ENCODE results near the gene DVL2. TPM values are rescaled to one million over a fixed set of nuclear protein-coding genes. Genes with fewer than 3 reads are reported as not detected.

The DVL2 gene
- total RNA-seq, 1 experiment from 2014 or later, result 82.9 TPM

DNA sequence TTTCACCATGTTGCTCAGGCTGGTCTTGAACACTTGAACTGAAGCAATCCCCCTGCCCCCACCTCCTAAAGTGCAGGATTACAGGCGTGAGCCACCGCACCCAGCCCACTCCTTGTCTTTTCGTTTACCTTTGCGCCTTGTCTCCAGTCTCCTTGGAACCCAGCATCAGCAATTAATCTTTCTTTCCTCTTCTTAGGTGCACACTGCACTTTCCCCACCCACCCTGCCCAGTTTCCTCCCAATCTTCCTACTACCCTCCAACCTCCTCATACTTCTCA is 29.4 kb upstream of the DVL2 start:
- H2BK15ac ChIP-seq (ENCODE audit: low read depth, low read length), result no peak overlapping the region
- no peak overlapping the region for H2BK5ac ChIP-seq (ENCODE audit: insufficient read length, low read length)
- H2AK5ac ChIP-seq (ENCODE audit: insufficient read length, low read length), result no peak overlapping the region
- no peak overlapping the region for H4K5ac ChIP-seq (ENCODE audit: insufficient read length, low read depth, low read length)
- no peak for TF ChIP-seq CTCF (conservative IDR thresholded peaks at IDR 0.05)
- H3K27ac Mint-ChIP-seq, result peak overlapping the region in 1 of 3 experiments; percentile 62; a peak in 3 of 7 replicates
- peaks cover 32 to 48% of the 10 kb centered on the region in 2 experiments for H3K4me1 Mint-ChIP-seq
- H3K18ac ChIP-seq (ENCODE audit: insufficient read length, low read depth, low read length), result no peak overlapping the region
- H3K4me1 ChIP-seq (ENCODE audit: insufficient read depth, low read length), result peaks cover 4% of the 10 kb centered on the region; the same call in 1 of the 2 replicates
- H3K36me3 Mint-ChIP-seq (ENCODE audit: insufficient read depth in 1 of 3, low read depth in 3 of 3), result peaks cover 0 to 20% (median 20%) of the 10 kb centered on the region in 3 experiments; a peak in 6 of 7 replicates
- H3K79me1 ChIP-seq (ENCODE audit: insufficient read depth, low read depth, low read length, poor library complexity, severe bottlenecking), result no peaks in the 10 kb centered on the region
- H3K4me2 ChIP-seq (ENCODE audit: insufficient read depth, insufficient read length, low read length), result peak overlapping the region; percentile 76
- H3K4me3 Mint-ChIP-seq, result peak overlapping the region; percentile 86 to 93
- H2BK12ac ChIP-seq (ENCODE audit: insufficient read length, low read depth, low read length), result no peak overlapping the region
- no peak overlapping the region for H3K14ac ChIP-seq (ENCODE audit: insufficient read depth, low read length)
- H3K23me2 ChIP-seq (ENCODE audit: insufficient read length, low read depth, low read length, poor library complexity, severe bottlenecking), result peaks cover 25% of the 10 kb centered on the region
- no peak overlapping the region for H3K27ac ChIP-seq (ENCODE audit: insufficient read length, low read depth, low read length)
- peaks cover 0 to 4% of the 10 kb centered on the region in 2 experiments; a peak in 1 of 5 replicates for H3K9me3 Mint-ChIP-seq
- H3K9me3 ChIP-seq (ENCODE audit: control insufficient read depth, low read depth, low read length), result no peaks in the 10 kb centered on the region
- no peak overlapping the region for H2AFZ ChIP-seq (ENCODE audit: low read length)
- WGBS (ENCODE audit: extremely low coverage, insufficient read length, low lambda C conversion rate), result no CpG with 5 or more reads among the region's 4 CpGs
- no peak overlapping the region for H4K91ac ChIP-seq (ENCODE audit: insufficient read length, low read depth, low read length)
- no peak overlapping the region for H3K9ac ChIP-seq (ENCODE audit: extremely low read depth, insufficient read length, low read length)
- no peak overlapping the region for H2BK20ac ChIP-seq (ENCODE audit: low read depth, low read length, poor library complexity, severe bottlenecking)
- no peak overlapping the region for H3K23ac ChIP-seq (ENCODE audit: insufficient read length, low read depth, low read length)
- no peak overlapping the region for H3T11ph ChIP-seq (ENCODE audit: low read length)
- no peak overlapping the region for H3K56ac ChIP-seq (ENCODE audit: insufficient read length, low read depth, low read length)
- H3K79me2 ChIP-seq (ENCODE audit: insufficient read depth, low read length), result peaks cover 7% of the 10 kb centered on the region; the same call in 1 of the 2 replicates
- no peak overlapping the region for H3K4ac ChIP-seq (ENCODE audit: low read depth, low read length)
- no peaks in the 10 kb centered on the region for H4K20me1 ChIP-seq (ENCODE audit: control insufficient read depth, insufficient read depth, insufficient read length)
- no peaks in the 10 kb centered on the region for H3K27me3 ChIP-seq (ENCODE audit: insufficient read depth, low read length)
- H2BK120ac ChIP-seq (ENCODE audit: low read depth, low read length, poor library complexity, severe bottlenecking), result no peak overlapping the region
- no peak overlapping the region for H4K8ac ChIP-seq (replicated peaks; ENCODE audit: insufficient read length, low read depth, low read length)
- H3K27me3 Mint-ChIP-seq (ENCODE audit: low read depth), result peaks cover 2% of the 10 kb centered on the region; the same call in 1 of the 2 replicates
- no peak for DNase-seq

Data from H9 (cell line).